IMR-90 (cell line): Measurements from ENCODE around the gene NOTCH3. TPM values are rescaled to one million over a fixed set of nuclear protein-coding genes. Genes with fewer than 3 reads are reported as not detected.

Experiments used
- ATAC-seq: fragments of 200-7000 bp; cut with Tn5 transposase; 2 replicates; pipeline ENCODE4 v1.9.1; 2020; ENCODE audit warnings: low read depth, mild to moderate bottlenecking, moderate library complexity
- BruUV-seq: library from RNA; stranded (reverse); fragments of 400-500 nt; replicated peaks from 2 replicates; lab custom pipeline; 2021; lab: Mats Ljungman, UMichigan
- CTCF ChIA-PET: fragments of 300-600 bp; formaldehyde crosslinking; extraction: SDS; loops from one replicate; lab custom pipeline; 2021; ENCODE audit warnings: antibody characterized with exemption; lab: Yijun Ruan, JAX
- POLR2A ChIA-PET: fragments of 300-600 bp; sonication (Branson Sonifier 250); formaldehyde crosslinking; loops from one replicate; lab custom pipeline; 2022; ENCODE audit warnings: antibody characterized with exemption; ENCODE audit not compliant: unreplicated experiment; lab: Charles Lee
- DNase-seq: peaks from one replicate; pipeline ENCODE4 v3.0.0; 2013
- H2AFZ ChIP-seq: replicated peaks from 2 replicates; pipeline ENCODE3; 2013; ENCODE audit warnings: low read length, mild to moderate bottlenecking; ENCODE audit not compliant: poor library complexity
- H2AK5ac ChIP-seq: 2 replicates; pipeline ENCODE4 v1.6.1; 2013; ENCODE audit warnings: low read depth, low read length, inconsistent platforms
- H2AK9ac ChIP-seq: replicated peaks from 2 replicates; pipeline ENCODE3; 2013; ENCODE audit warnings: mild to moderate bottlenecking, low read depth, low read length, moderate library complexity; ENCODE audit not compliant: poor library complexity
- H2BK120ac ChIP-seq: 2 replicates; pipeline ENCODE4 v1.6.1; 2013; ENCODE audit warnings: low read depth, low read length, inconsistent platforms
- H2BK15ac ChIP-seq: 3 replicates; pipeline ENCODE4 v1.6.1; 2013; ENCODE audit warnings: low read depth, low read length, inconsistent platforms
- H2BK20ac ChIP-seq: 2 replicates; pipeline ENCODE4 v1.6.1; 2013; ENCODE audit warnings: low read depth, mild to moderate bottlenecking, inconsistent platforms, low read length, moderate library complexity
- H2BK5ac ChIP-seq: 2 replicates; pipeline ENCODE4 v1.6.1; 2013; ENCODE audit warnings: mild to moderate bottlenecking, low read depth, low read length, inconsistent platforms; ENCODE audit not compliant: poor library complexity, severe bottlenecking
- H3K14ac ChIP-seq: replicated peaks from 2 replicates; pipeline ENCODE4 v1.6.1; 2013; ENCODE audit warnings: low read depth, low read length, inconsistent platforms
- H3K18ac ChIP-seq: 2 replicates; pipeline ENCODE4 v1.6.1; 2013; ENCODE audit warnings: low read depth, low read length, control low read depth
- H3K23ac ChIP-seq: 2 replicates; pipeline ENCODE4 v1.6.1; 2013; ENCODE audit warnings: low read depth, low read length, inconsistent platforms
- H3K27ac ChIP-seq: 2 replicates; pipeline ENCODE4 v1.5.1; 2013; ENCODE audit warnings: mild to moderate bottlenecking, control low read depth, low read length; ENCODE audit not compliant: insufficient read depth
- H3K27me3 ChIP-seq: 2 replicates; pipeline ENCODE4 v1.6.1; 2013; ENCODE audit warnings: low read length; ENCODE audit not compliant: control insufficient read depth, insufficient read depth
- H3K36me3 ChIP-seq: 2 replicates; pipeline ENCODE4 v1.6.1; 2013; ENCODE audit warnings: low read length, mixed read lengths; ENCODE audit not compliant: control insufficient read depth, insufficient read depth
- H3K4ac ChIP-seq: 2 replicates; pipeline ENCODE4 v1.6.1; 2013; ENCODE audit warnings: low read depth, low read length, inconsistent platforms
- H3K4me1 ChIP-seq: 2 replicates; pipeline ENCODE4 v1.6.1; 2013; ENCODE audit warnings: low read length, mixed read lengths; ENCODE audit not compliant: control insufficient read depth, insufficient read depth
- H3K4me2 ChIP-seq: 2 replicates; pipeline ENCODE4 v1.6.1; 2013; ENCODE audit warnings: low read depth, mild to moderate bottlenecking, control low read depth, low read length, moderate library complexity
- H3K4me3 ChIP-seq: 2 replicates; pipeline ENCODE4 v1.5.1; 2013; ENCODE audit warnings: low read depth, mild to moderate bottlenecking, control low read depth, low read length, moderate library complexity; ENCODE audit not compliant: insufficient read depth
- H3K56ac ChIP-seq: 2 replicates; pipeline ENCODE4 v1.6.1; 2013; ENCODE audit warnings: low read length, inconsistent platforms; ENCODE audit not compliant: insufficient read depth; ENCODE audit errors: extremely low read depth
- H3K79me1 ChIP-seq, 2 experiments: 2 replicates each; pipeline ENCODE4 v1.6.1; 2013; ENCODE audit warnings: low read length in 2 of 2, inconsistent platforms in 1 of 2, low read depth in 1 of 2
- H3K9ac ChIP-seq: 2 replicates; pipeline ENCODE4 v1.6.1; 2013; ENCODE audit warnings: low read depth, low read length, control low read depth
- H3K9me1 ChIP-seq: 2 replicates; pipeline ENCODE4 v1.6.1; 2013; ENCODE audit warnings: low read length, inconsistent platforms; ENCODE audit not compliant: insufficient read depth
- H3K9me3 ChIP-seq: 2 replicates; pipeline ENCODE4 v1.6.1; 2013; ENCODE audit warnings: low read length; ENCODE audit not compliant: control insufficient read depth, insufficient read depth
- H4K20me1 ChIP-seq: 2 replicates; pipeline ENCODE4 v1.6.1; 2013; ENCODE audit warnings: low read length, inconsistent platforms; ENCODE audit not compliant: insufficient read depth
- H4K5ac ChIP-seq: 2 replicates; pipeline ENCODE4 v1.6.1; 2013; ENCODE audit warnings: mild to moderate bottlenecking, low read depth, low read length, control low read depth
- H4K8ac ChIP-seq, 2 experiments: 2 replicates each; pipeline ENCODE4 v1.6.1; 2013; ENCODE audit warnings: low read depth in 2 of 2, low read length in 2 of 2, control low read depth in 1 of 2, inconsistent platforms in 1 of 2
- H4K91ac ChIP-seq: 2 replicates; pipeline ENCODE4 v1.6.1; 2013; ENCODE audit warnings: low read depth, low read length, inconsistent platforms; ENCODE audit not compliant: insufficient read depth
- BHLHE40 ChIP-seq: fragments of 150-350 bp; IDR thresholded peaks from 2 replicates; pipeline ENCODE4 v1.6.1; 2016; ENCODE audit warnings: mild to moderate bottlenecking, low read depth, low read length
- CEBPB ChIP-seq: IDR thresholded peaks from 2 replicates; pipeline ENCODE4 v1.6.1; 2012; ENCODE audit warnings: low read depth, low read length, improper control_type of control experiment
- CHD1 ChIP-seq: IDR thresholded peaks from 2 replicates; pipeline ENCODE4 v1.6.1; 2012; ENCODE audit warnings: low read depth, low read length, improper control_type of control experiment
- CTCF ChIP-seq: conservative IDR thresholded peaks from 2 replicates; pipeline ENCODE4 v1.5.1; 2012; ENCODE audit warnings: mild to moderate bottlenecking, low read depth, low read length, improper control_type of control experiment
- ELK1 ChIP-seq: fragments of 150-350 bp; IDR thresholded peaks from 2 replicates; pipeline ENCODE4 v1.6.1; 2016; ENCODE audit warnings: low read depth, mild to moderate bottlenecking, low read length, moderate library complexity, borderline replicate concordance
- FOS ChIP-seq: fragments of 150-350 bp; IDR thresholded peaks from 2 replicates; pipeline ENCODE4 v1.6.1; 2016; ENCODE audit warnings: low read depth, low read length
- MAFK ChIP-seq: IDR thresholded peaks from 2 replicates; pipeline ENCODE4 v1.6.1; 2012; ENCODE audit warnings: low read depth, low read length, improper control_type of control experiment
- MAZ ChIP-seq: IDR thresholded peaks from 2 replicates; pipeline ENCODE4 v1.6.1; 2012; ENCODE audit warnings: low read depth, mild to moderate bottlenecking, low read length, improper control_type of control experiment, moderate library complexity, borderline replicate concordance
- MXI1 ChIP-seq: IDR thresholded peaks from 2 replicates; pipeline ENCODE4 v1.6.1; 2012; ENCODE audit warnings: low read depth, mild to moderate bottlenecking, low read length, moderate library complexity, borderline replicate concordance
- NFE2L2 ChIP-seq: fragments of 150-350 bp; IDR thresholded peaks from 2 replicates; pipeline ENCODE4 v1.6.1; 2016; ENCODE audit warnings: low read depth, mild to moderate bottlenecking, low read length
- POLR2A ChIP-seq: IDR thresholded peaks from 2 replicates; pipeline ENCODE4 v1.6.1; 2012; ENCODE audit warnings: mild to moderate bottlenecking, low read depth, low read length
- RAD21 ChIP-seq: IDR thresholded peaks from 2 replicates; pipeline ENCODE4 v1.6.1; 2012; ENCODE audit warnings: low read length, improper control_type of control experiment
- RCOR1 ChIP-seq: IDR thresholded peaks from 2 replicates; pipeline ENCODE4 v1.6.1; 2012; ENCODE audit warnings: mild to moderate bottlenecking, low read length, improper control_type of control experiment; ENCODE audit not compliant: insufficient replicate concordance
- RFX5 ChIP-seq: IDR thresholded peaks from 2 replicates; pipeline ENCODE4 v1.8.0; 2012; ENCODE audit warnings: low read depth, mild to moderate bottlenecking, low read length, moderate library complexity
- SMC3 ChIP-seq: fragments of 150-350 bp; IDR thresholded peaks from 2 replicates; pipeline ENCODE4 v1.6.1; 2016; ENCODE audit warnings: low read depth, mild to moderate bottlenecking, antibody characterized with exemption, low read length, moderate library complexity
- USF2 ChIP-seq: fragments of 150-350 bp; IDR thresholded peaks from 2 replicates; pipeline ENCODE4 v1.6.1; 2017; ENCODE audit warnings: mild to moderate bottlenecking, antibody characterized with exemption, low read length, low read depth
- WGBS, 2 experiments: methylation state at CpG; one replicate each; pipeline versions ENCODE4 v1.1.5 to v1.1.7; 2013; ENCODE audit warnings: missing lambda C conversion rate in 2 of 2; ENCODE audit not compliant: insufficient read length in 1 of 2; ENCODE audit errors: extremely low coverage in 2 of 2; 5-methylcytosine and 5-hydroxymethylcytosine counted together
- dilution Hi-C: fragments of 300-500 bp; cut with HindIII; formaldehyde crosslinking; loops from one replicate; pipeline ENCODE4 v1.14.3; 2018; ENCODE audit warnings: low sequenced_read_pairs; ENCODE audit not compliant: unreplicated experiment
- in situ Hi-C: fragments of 300-500 bp; cut with MboI; formaldehyde crosslinking; loops from 3 replicates; pipeline ENCODE4 v1.14.3; 2019; ENCODE audit warnings: low sequenced_read_pairs, inconsistent platforms, mixed read lengths
- intact Hi-C: fragments of 100-400 bp; cut with micrococcal nuclease; formaldehyde crosslinking; loops from 2 replicates; pipeline ENCODE4 v1.10.0; 2022
- polyA plus RNA-seq, 3 experiments: library from polyadenylated mRNA; depleted of rRNA; stranded (reverse); fragments of >200 nt; gene quantifications; 2 replicates each; pipeline ENCODE4 v1.2.3, GENCODE V29; 2012; ENCODE audit warnings: low replicate concordance in 1 of 3
- total RNA-seq: library from RNA; depleted of rRNA; stranded (reverse); fragments of >200 nt; gene quantifications from 2 replicates; pipeline ENCODE4 v1.2.3, GENCODE V29; 2012

NOTCH3 gene
- total and polyA plus RNA-seq, 2 of the 4 experiments (the other 2 are of a cell fraction): 5.9 to 25.1 TPM

- Histone ChIP-seq H3K79me1 (no peaks in the 10 kb centered on the region), H2BK5ac (no peak overlapping the region), H2BK15ac (no peak overlapping the region), H3K27ac (no peak overlapping the region), H4K91ac (no peak overlapping the region), H3K36me3 (peaks cover 19% of the 10 kb centered on the region), H3K4me1 (no peaks in the 10 kb centered on the region), H3K4me3 (no peak overlapping the region), H3K56ac (no peak overlapping the region), H2AFZ (no peak overlapping the region), H3K23ac (no peak overlapping the region), H3K4me2 (no peak overlapping the region), H2BK20ac (no peak overlapping the region), H3K9me1 (no peaks in the 10 kb centered on the region; the same call in 1 of the 2 replicates), H3K27me3 (no peaks in the 10 kb centered on the region), H2BK120ac (no peak overlapping the region), H4K20me1 (no peaks in the 10 kb centered on the region), H4K8ac (no peak overlapping the region), H3K14ac (no peak overlapping the region), H3K4ac (no peak overlapping the region), H4K5ac (no peak overlapping the region), H2AK5ac (no peak overlapping the region), H3K9me3 (peaks cover 19% of the 10 kb centered on the region), H3K18ac (no peak overlapping the region), H2AK9ac (no peak overlapping the region), H3K9ac (no peak overlapping the region)
- in situ Hi-C loops: no loop called here
- ATAC-seq: no peak
- 22% methylated on average over 1 of the region's 3 CpGs; no CpG with 5 or more reads in 1 of the 2 experiments for WGBS, 2 experiments
- TF ChIP-seq SMC3 (no peak), MXI1 (no peak), FOS (no peak), CHD1 (no peak), CTCF (no peak), MAZ (no peak), NFE2L2 (no peak), RCOR1 (no peak), CEBPB (no peak), BHLHE40 (no peak), RFX5 (no peak), MAFK (no peak), RAD21 (no peak), ELK1 (no peak), POLR2A (no peak), USF2 (no peak)
- ChIA-PET POLR2A (no interaction called here), CTCF (no interaction called here)
- no TSS peak for BruUV-seq
- dilution Hi-C loops: no loop called here
- DNase-seq: peak; percentile 33
- intact Hi-C loops: no loop called here
These were observed 41.5 kb downstream of the NOTCH3 start for GRCh38 chr19:15159251-15159650.
